Astrocyte of the spinal cord (primary cell): Measurements from ENCODE around the gene DGUOK.

Experiments
- DNase-seq: peaks from one replicate; pipeline ENCODE4 v3.0.0; 2011; ENCODE audit warnings: low read depth, low spot score
- H3K4me3 ChIP-seq: 2 replicates; pipeline ENCODE4 v1.5.1; 2011; ENCODE audit warnings: low read depth, mild to moderate bottlenecking, low read length, moderate library complexity
- CTCF ChIP-seq: IDR thresholded peaks from 2 replicates; pipeline ENCODE4 v1.5.1; 2012; ENCODE audit warnings: low read depth, mild to moderate bottlenecking, low read length, inconsistent platforms
- in situ Hi-C: cut with HindIII; loops from 2 replicates; pipeline ENCODE4 v1.10.0; 2017; ENCODE audit warnings: low sequenced_read_pairs

The DGUOK gene

GRCh38 chr2:73961823-73962615 lies 35.3 kb downstream of the DGUOK start:
- H3K4me3 ChIP-seq: no peak overlapping the region
- no peak for DNase-seq
- in situ Hi-C loops: no loop called here
- no peak for TF ChIP-seq CTCF

GRCh38 chr2:73962798-73963197 lies 36.1 kb downstream of the DGUOK start:
- DNase-seq: no peak
- H3K4me3 ChIP-seq: no peak overlapping the region
- in situ Hi-C loops: no loop called here
- TF ChIP-seq CTCF: no peak

- DNase-seq: no peak
- no peak for TF ChIP-seq CTCF
- in situ Hi-C loops: no loop called here
- no peak overlapping the region for H3K4me3 ChIP-seq
Observed at GRCh38 chr2:73963385-73964120, 36.9 kb downstream of the DGUOK start.

- DNase-seq: no peak
- no peak for TF ChIP-seq CTCF
- in situ Hi-C loops: no loop called here
- H3K4me3 ChIP-seq: no peak overlapping the region
Observed at GRCh38 chr2:73964223-73964622, 37.5 kb downstream of the DGUOK start.

GRCh38 chr2:73965053-73965452 lies 38.4 kb downstream of the DGUOK start:
- H3K4me3 ChIP-seq: no peak overlapping the region
- DNase-seq: no peak
- no peak for TF ChIP-seq CTCF
- in situ Hi-C loops: no loop called here

DNA sequence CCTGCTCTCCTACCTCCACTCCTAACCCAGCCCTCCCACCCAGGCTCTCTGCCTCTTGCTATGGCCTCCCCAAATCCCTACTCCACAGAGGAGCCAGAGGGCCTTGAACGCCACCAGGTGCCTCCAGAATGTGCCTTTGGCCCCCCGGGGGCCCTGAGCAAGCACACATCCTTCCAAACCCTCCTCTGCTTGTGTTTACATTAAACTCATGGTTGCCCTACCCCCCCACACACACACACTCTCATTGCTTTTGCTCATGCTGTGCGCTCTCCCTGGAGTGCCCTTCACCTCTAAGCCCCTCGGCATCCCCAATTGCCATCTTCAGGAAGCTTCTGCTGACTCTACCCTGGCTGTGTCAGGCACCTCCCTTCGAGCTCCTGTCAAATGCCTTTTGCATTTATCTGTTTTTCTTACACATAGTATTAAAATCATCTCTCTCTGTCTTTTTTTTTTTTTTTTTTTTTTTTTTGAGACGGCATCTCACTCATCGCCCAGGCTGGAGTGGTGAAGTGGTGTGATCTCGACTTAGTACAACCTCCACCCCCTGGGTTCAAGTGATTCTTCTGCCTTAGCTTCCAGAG lies 41.8 kb downstream of the DGUOK start:
- in situ Hi-C loops: no loop called here
- H3K4me3 ChIP-seq: no peak overlapping the region
- DNase-seq: no peak
- TF ChIP-seq CTCF: no peak
